ENCODE measurements around the gene ARRDC1. TPM values are rescaled to one million over a fixed set of nuclear protein-coding genes. Genes with fewer than 3 reads are reported as not detected.

ARRDC1 gene
- total and polyA plus RNA-seq, 3 experiments from 2014 or later: 30.8 to 54.4 (median 35.2) TPM

DNA sequence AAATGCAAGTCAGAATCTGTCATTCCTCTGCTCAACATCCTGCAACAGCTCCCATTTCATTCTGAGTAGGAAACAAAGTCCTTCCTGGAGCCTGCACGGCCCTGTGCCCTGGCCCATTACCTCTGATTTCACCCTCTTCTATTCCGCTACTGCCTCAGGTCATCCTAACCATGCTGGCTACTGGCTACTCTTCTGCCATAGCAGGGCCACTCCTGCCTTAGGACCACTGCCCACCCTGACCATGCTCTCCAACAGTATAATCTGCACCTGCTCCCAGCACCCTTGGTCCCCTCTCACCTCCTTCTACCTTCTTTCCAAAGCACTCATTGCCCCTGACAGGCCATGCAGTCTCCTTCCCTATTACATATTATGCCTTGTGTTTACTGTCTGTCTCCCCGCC lies 34.9 kb upstream of the ARRDC1 start:
- Mint-ChIP-seq H3K4me1 (peaks cover 13 to 25% (median 15%) of the 10 kb centered on the region in 3 donors), H3K9me3 (no peaks in the 10 kb centered on the region), H3K27me3 (no peaks in the 10 kb centered on the region), H3K36me3 (peaks cover 0 to 41% (median 15%) of the 10 kb centered on the region in 3 donors), H3K4me3 (no peak overlapping the region), H3K27ac (peak overlapping the region in 3 of 8 donors; percentile 14 to 72 (median 66))
- no peaks in the 10 kb centered on the region for H3K9me3 ChIP-seq (ENCODE audit: low read length)
- CTCF ChIA-PET: no interaction called here
- no peak overlapping the region for H3K27ac ChIP-seq (ENCODE audit: low read depth, low read length)
- DNase-seq: no peak
- no peak overlapping the region for H3K4me3 ChIP-seq (ENCODE audit: low read length)
- peaks cover under 1% of the 10 kb centered on the region for H3K4me1 ChIP-seq (ENCODE audit: insufficient read depth, low read length)
- H3K36me3 ChIP-seq (ENCODE audit: insufficient read depth, low read length): peaks cover 18% of the 10 kb centered on the region
- no peaks in the 10 kb centered on the region for H3K27me3 ChIP-seq (ENCODE audit: insufficient read depth, low read length, poor library complexity, severe bottlenecking)
- POLR2A ChIA-PET: no interaction called here

DNA sequence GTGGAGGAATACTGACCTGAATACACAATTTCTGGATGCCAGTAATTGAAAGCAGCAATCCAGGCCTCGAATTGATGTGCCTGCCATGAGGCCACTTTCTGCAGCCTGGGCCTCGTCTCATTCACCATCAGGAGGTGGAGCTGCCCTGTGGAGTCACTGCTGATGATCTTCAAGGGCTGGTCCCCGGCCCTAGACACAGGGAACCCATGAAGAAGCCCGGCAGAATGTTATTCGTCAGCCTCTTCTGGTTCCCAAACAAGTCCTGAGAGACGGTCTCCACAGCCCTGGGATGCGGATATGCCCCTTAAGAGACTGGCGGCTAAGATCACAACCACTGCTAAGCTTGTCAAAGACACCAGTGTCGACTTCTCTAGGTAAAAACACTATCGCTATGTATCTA lies 31.3 kb upstream of the ARRDC1 start:
- H3K27ac ChIP-seq (ENCODE audit: low read depth, low read length): no peak overlapping the region
- peaks cover 0 to 51% (median 17%) of the 10 kb centered on the region in 3 donors for H3K36me3 Mint-ChIP-seq
- H3K27me3 Mint-ChIP-seq: no peaks in the 10 kb centered on the region
- POLR2A ChIA-PET: no interaction called here
- H3K9me3 ChIP-seq (ENCODE audit: low read length): no peaks in the 10 kb centered on the region
- peaks cover 26% of the 10 kb centered on the region for H3K36me3 ChIP-seq (ENCODE audit: insufficient read depth, low read length)
- H3K4me1 Mint-ChIP-seq: peaks cover 36 to 48% (median 39%) of the 10 kb centered on the region in 3 donors
- no peak overlapping the region for H3K4me3 Mint-ChIP-seq
- no peak for DNase-seq
- H3K9me3 Mint-ChIP-seq: no peaks in the 10 kb centered on the region
- no peaks in the 10 kb centered on the region for H3K27me3 ChIP-seq (ENCODE audit: insufficient read depth, low read length, poor library complexity, severe bottlenecking)
- H3K27ac Mint-ChIP-seq: peak overlapping the region in 1 of 8 donors; percentile 33
- CTCF ChIA-PET: no interaction called here
- no peak overlapping the region for H3K4me3 ChIP-seq (ENCODE audit: low read length)
- peaks cover 26% of the 10 kb centered on the region for H3K4me1 ChIP-seq (ENCODE audit: insufficient read depth, low read length)

DNA sequence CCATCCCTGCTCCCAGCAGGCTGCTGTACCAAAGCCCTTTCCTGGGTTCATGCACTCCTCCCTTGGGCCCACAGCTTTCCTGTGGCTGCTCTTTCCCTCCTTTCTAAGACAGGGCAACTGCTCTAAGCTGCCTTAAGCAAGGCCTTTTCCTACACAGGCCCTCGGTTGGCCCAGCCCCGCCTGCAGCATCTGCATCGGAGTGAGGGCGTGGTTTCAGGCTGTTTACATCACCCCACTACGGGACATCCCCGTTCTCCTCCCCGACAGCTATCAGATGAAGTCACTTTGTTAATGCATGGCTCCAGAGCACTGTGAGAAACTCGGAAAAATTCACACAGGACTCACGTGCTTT lies 30.1 kb upstream of the ARRDC1 start:
- Mint-ChIP-seq H3K4me1 (peaks cover 34 to 47% (median 37%) of the 10 kb centered on the region in 3 donors), H3K36me3 (peaks cover 0 to 49% (median 17%) of the 10 kb centered on the region in 3 donors), H3K27me3 (no peaks in the 10 kb centered on the region), H3K27ac (peak overlapping the region in 4 of 8 donors; percentile 33 to 74 (median 45)), H3K9me3 (no peaks in the 10 kb centered on the region), H3K4me3 (peak overlapping the region in 5 of 7 donors; percentile 28 to 79 (median 46))
- H3K4me1 ChIP-seq (ENCODE audit: insufficient read depth, low read length): peaks cover 26% of the 10 kb centered on the region
- ChIA-PET CTCF (no interaction called here), POLR2A (no interaction called here)
- DNase-seq: no peak
- peaks cover 26% of the 10 kb centered on the region for H3K36me3 ChIP-seq (ENCODE audit: insufficient read depth, low read length)
- H3K27me3 ChIP-seq (ENCODE audit: insufficient read depth, low read length, poor library complexity, severe bottlenecking): no peaks in the 10 kb centered on the region
- H3K27ac ChIP-seq (ENCODE audit: low read depth, low read length): no peak overlapping the region
- no peak overlapping the region for H3K4me3 ChIP-seq (ENCODE audit: low read length)
- H3K9me3 ChIP-seq (ENCODE audit: low read length): no peaks in the 10 kb centered on the region

DNA sequence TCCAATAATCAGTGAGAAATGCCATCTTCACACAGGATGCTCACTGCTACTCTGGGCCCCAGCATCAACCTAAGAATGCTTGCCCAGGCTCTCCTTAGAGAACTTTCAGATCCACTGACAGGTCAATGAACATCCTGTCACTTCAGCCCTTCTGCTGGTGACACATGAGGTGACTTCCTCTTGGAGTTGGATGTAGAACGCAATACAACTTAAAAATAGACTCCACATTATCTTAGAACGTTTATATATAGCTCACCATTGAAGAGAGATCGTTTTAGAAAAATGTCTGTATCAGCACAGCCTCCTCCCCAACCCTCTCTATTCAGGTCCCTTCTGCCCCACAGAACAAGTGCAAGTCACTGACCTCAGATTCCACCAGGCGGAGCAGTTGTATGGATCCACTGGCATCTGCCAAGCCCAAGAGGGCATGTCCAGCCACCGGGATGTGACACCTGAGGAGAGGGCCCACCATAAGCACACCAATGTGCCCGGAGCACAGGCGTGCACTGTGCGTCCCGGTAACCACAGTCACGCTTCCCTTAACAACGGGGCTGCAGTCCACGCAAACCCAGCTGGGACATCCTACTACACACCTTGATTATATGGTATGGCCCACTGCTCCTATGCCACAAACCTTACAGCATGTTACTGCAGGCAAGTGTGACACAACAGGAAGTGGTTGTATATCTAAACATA lies 29.6 kb upstream of the ARRDC1 start:
- Mint-ChIP-seq H3K36me3 (peaks cover 0 to 44% (median 17%) of the 10 kb centered on the region in 3 donors), H3K9me3 (no peaks in the 10 kb centered on the region), H3K4me1 (peaks cover 31 to 42% (median 32%) of the 10 kb centered on the region in 3 donors), H3K27me3 (no peaks in the 10 kb centered on the region), H3K4me3 (peak overlapping the region; percentile 24 to 86 (median 62)), H3K27ac (peak overlapping the region in 6 of 8 donors; percentile 26 to 74 (median 38))
- no peak for DNase-seq
- peaks cover 26% of the 10 kb centered on the region for H3K36me3 ChIP-seq (ENCODE audit: insufficient read depth, low read length)
- peaks cover 26% of the 10 kb centered on the region for H3K4me1 ChIP-seq (ENCODE audit: insufficient read depth, low read length)
- H3K4me3 ChIP-seq (ENCODE audit: low read length): no peak overlapping the region
- no peak overlapping the region for H3K27ac ChIP-seq (ENCODE audit: low read depth, low read length)
- H3K27me3 ChIP-seq (ENCODE audit: insufficient read depth, low read length, poor library complexity, severe bottlenecking): no peaks in the 10 kb centered on the region
- H3K9me3 ChIP-seq (ENCODE audit: low read length): no peaks in the 10 kb centered on the region
- ChIA-PET POLR2A (interaction anchor here (1.4 kb wide), 1 partner anchor 24 kb away, joined by 4 read pairs; the partner anchor contains the start of gene MRPL41), CTCF (no interaction called here)

DNA sequence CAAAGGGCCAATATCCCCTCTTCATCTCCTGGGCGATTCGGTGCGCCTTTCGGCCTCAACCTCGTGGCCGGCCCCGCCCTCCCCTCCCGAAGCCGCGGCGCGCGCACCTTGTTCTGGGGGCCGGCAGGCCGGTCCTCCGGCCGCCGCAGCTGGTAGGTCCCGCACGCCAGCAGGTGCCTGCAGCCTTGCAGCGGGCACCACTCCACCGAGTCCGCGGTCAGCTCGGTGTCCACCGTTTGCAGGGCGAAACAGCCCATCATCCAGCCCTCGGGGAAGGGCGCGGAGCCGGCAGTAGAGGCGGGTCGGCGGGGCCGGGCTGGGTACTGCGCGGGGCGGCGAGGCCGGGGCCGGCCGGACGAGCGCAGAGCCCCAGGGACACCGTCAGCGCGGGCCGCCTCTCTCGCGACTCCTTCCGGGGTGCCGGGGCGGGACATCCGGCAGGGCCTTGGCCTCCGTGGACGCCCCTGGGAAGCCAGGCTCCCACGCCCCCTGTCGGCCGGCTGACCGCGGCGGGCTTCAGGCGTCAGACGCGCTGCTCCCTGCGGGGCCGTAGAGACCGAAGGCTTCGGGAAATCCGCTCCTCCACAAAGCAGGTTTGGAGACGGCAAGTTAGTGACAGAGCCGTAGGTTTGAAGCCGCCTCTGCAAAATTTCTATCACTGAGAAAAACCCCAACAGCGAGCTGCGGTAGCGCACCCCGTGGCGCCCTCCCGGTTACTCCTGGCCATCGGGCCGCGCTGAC lies 26.8 kb upstream of the ARRDC1 start, which contains the start of gene DPH7:
Gene DPH7, minus strand, starts transcription at position 408 of the 741 bp plus-strand sequence. Its CDS starts 148 bp downstream, at position 260.
- Histone ChIP-seq H3K27ac (ENCODE audit: low read depth, low read length) (peak within 1 kb of the TSS; percentile 65), H3K36me3 (ENCODE audit: insufficient read depth, low read length) (peaks cover 15% of the 10 kb centered on the region), H3K4me3 (ENCODE audit: low read length) (peak within 1 kb of the TSS; percentile 78), H3K27me3 (ENCODE audit: insufficient read depth, low read length, poor library complexity, severe bottlenecking) (no peaks in the 10 kb centered on the region), H3K4me1 (ENCODE audit: insufficient read depth, low read length) (peaks cover 26% of the 10 kb centered on the region), H3K9me3 (ENCODE audit: low read length) (no peaks in the 10 kb centered on the region)
- POLR2A ChIA-PET: interaction anchor here (0.8 to 1.5 kb wide), 2 partner anchors 26 to 27 kb away, joined by 5 read pairs; partner anchors contain the start of genes ARRDC1 and MRPL41
- CTCF ChIA-PET: interaction anchor here (0.7 to 2.6 kb wide), 11 partner anchors 8 to 69 kb away, joined by 3 to 13 read pairs (median 7); partner anchors contain the start of genes ARRDC1, EHMT1, MRPL41 and PNPLA7
- Mint-ChIP-seq H3K36me3 (peaks cover 0 to 53% (median 13%) of the 10 kb centered on the region in 3 donors), H3K27ac (peak within 1 kb of the TSS; percentile 41 to 93 (median 79)), H3K27me3 (peaks cover 0 to 3% of the 10 kb centered on the region in 2 donors), H3K9me3 (no peaks in the 10 kb centered on the region), H3K4me3 (peak within 1 kb of the TSS; percentile 79 to 91 (median 83)), H3K4me1 (peaks cover 29 to 41% (median 31%) of the 10 kb centered on the region in 3 donors)
- DNase-seq: peak; percentile 89 to 97 (median 94)

DNA sequence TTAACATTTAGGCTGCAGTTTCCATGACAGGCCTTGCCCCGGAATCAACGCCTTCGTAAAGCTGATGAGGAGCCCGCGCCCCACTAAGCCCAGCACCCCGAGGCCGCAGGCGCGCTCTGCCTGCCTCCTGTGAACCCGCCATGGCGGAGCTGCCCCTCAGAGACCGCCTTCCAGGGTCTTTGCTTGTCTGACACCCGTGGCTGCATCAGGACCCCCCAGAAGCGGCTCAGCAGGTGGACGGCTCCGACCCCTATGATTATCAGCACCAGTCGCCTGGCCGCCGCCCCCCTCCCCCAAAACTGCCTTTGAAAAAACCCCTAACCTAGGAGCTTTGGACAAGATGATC lies 26.3 kb upstream of the ARRDC1 start:
- Mint-ChIP-seq H3K27ac (peak overlapping the region in 7 of 8 donors; percentile 63 to 90 (median 78)), H3K4me1 (peaks cover 29 to 41% (median 31%) of the 10 kb centered on the region in 3 donors), H3K9me3 (no peaks in the 10 kb centered on the region), H3K27me3 (peaks cover 0 to 3% of the 10 kb centered on the region in 2 donors), H3K36me3 (peaks cover 0 to 50% (median 9%) of the 10 kb centered on the region in 3 donors), H3K4me3 (peak overlapping the region; percentile 73 to 91 (median 82))
- Histone ChIP-seq H3K27ac (ENCODE audit: low read depth, low read length) (peak overlapping the region; percentile 65), H3K36me3 (ENCODE audit: insufficient read depth, low read length) (peaks cover 12% of the 10 kb centered on the region), H3K4me1 (ENCODE audit: insufficient read depth, low read length) (peaks cover 26% of the 10 kb centered on the region), H3K9me3 (ENCODE audit: low read length) (no peaks in the 10 kb centered on the region), H3K27me3 (ENCODE audit: insufficient read depth, low read length, poor library complexity, severe bottlenecking) (no peaks in the 10 kb centered on the region), H3K4me3 (ENCODE audit: low read length) (peak overlapping the region; percentile 78)
- peak in 1 of 5 donors; percentile 9 for DNase-seq
- POLR2A ChIA-PET: interaction anchor here (0.8 to 1.5 kb wide), 3 partner anchors 26 to 39 kb away, joined by 5 read pairs; partner anchors contain the start of genes ARRDC1, EHMT1 and MRPL41
- CTCF ChIA-PET: interaction anchor here (0.7 to 2.6 kb wide), 11 partner anchors 8 to 69 kb away, joined by 3 to 13 read pairs (median 7); partner anchors contain the start of genes ARRDC1, EHMT1, MRPL41 and PNPLA7

DNA sequence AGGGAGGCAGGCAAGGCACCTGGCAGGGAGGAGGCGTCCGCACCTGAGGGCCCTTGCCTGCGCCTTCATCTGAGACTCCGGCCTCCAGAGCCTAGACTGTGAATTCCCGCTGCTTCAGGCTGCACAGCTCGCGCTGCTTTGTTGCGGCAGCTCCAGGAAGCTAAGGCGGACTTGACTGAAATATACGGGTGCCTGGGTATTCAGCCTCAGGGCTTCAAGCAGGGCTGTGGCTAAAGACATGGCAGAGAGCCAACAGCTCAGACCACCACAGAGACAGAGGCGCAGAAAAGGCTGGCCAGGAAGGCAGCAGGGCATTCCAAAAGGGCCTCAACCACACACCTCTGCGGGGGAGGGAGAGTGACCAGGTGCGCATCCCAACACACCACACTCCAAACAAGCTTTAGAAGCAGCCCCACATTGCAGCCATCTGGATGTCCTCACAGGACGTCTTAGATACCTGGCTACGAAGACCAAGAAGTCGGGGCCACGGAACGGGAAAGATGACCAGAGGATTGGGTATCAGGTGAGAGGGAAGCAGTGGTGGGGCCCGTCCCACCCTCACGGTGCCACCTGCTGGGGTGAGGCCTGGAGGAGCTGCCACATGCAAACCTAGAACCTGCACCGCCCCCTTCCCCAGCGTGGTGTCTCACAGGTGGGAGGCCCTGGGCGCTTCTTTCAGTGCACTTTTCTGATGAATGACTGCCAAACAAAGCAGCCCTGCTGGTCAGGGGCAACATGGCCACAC lies 25.1 kb upstream of the ARRDC1 start:
- H3K9me3 Mint-ChIP-seq: no peaks in the 10 kb centered on the region
- H3K4me3 Mint-ChIP-seq: no peak overlapping the region
- H3K4me1 ChIP-seq (ENCODE audit: insufficient read depth, low read length): peaks cover 26% of the 10 kb centered on the region
- peaks cover 25 to 32% (median 28%) of the 10 kb centered on the region in 3 donors for H3K4me1 Mint-ChIP-seq
- ChIA-PET CTCF (interaction anchor here (1.0 to 2.6 kb wide), 4 partner anchors 10 to 24 kb away, joined by 3 to 13 read pairs (median 8); partner anchors contain the start of genes ARRDC1 and ZMYND19), POLR2A (interaction anchor here (0.8 kb wide), 1 partner anchor 38 kb away, joined by 5 read pairs; the partner anchor contains the start of gene EHMT1)
- DNase-seq: no peak
- peaks cover 0 to 3% of the 10 kb centered on the region in 2 donors for H3K27me3 Mint-ChIP-seq
- no peaks in the 10 kb centered on the region for H3K27me3 ChIP-seq (ENCODE audit: insufficient read depth, low read length, poor library complexity, severe bottlenecking)
- no peak overlapping the region for H3K27ac ChIP-seq (ENCODE audit: low read depth, low read length)
- H3K4me3 ChIP-seq (ENCODE audit: low read length): no peak overlapping the region
- peaks cover 0 to 47% (median 4%) of the 10 kb centered on the region in 3 donors for H3K36me3 Mint-ChIP-seq
- H3K36me3 ChIP-seq (ENCODE audit: insufficient read depth, low read length): peaks cover 8% of the 10 kb centered on the region
- H3K27ac Mint-ChIP-seq: peak overlapping the region in 1 of 8 donors; percentile 21
- no peaks in the 10 kb centered on the region for H3K9me3 ChIP-seq (ENCODE audit: low read length)

Measured in CD8-positive, alpha-beta memory T cell (primary cell).